Measurements from ENCODE around the gene OTOP3.
A peak's percentile ranks its signal among the peaks of the same experiment; 100 is the strongest.

Gene OTOP3

GRCh38 chr17:74930535-74931036 lies 5.1 kb upstream of the OTOP3 start:
- Histone ChIP-seq H3K4me3 (ENCODE audit: low read depth, low read length) (no peak overlapping the region), H3K27me3 (ENCODE audit: insufficient read depth, low read depth, severe bottlenecking) (peaks cover 4% of the 10 kb centered on the region), H3K36me3 (no peaks in the 10 kb centered on the region), H3K9me3 (ENCODE audit: severe bottlenecking) (no peaks in the 10 kb centered on the region), H3K27ac (no peak overlapping the region)
- no peak for TF ChIP-seq CTCF (IDR thresholded peaks at IDR 0.05; ENCODE audit: low read depth, low read length)
- DNase-seq, result no peak

GRCh38 chr17:74935048-74935447 lies 650 bp upstream of the OTOP3 start:
- TF ChIP-seq CTCF (IDR thresholded peaks at IDR 0.05; ENCODE audit: low read depth, low read length), result no peak
- peak; percentile 59 for DNase-seq
- Histone ChIP-seq H3K4me3 (ENCODE audit: low read depth, low read length) (peak overlapping the region; percentile 55), H3K27ac (peak overlapping the region; percentile 75), H3K9me3 (ENCODE audit: severe bottlenecking) (no peaks in the 10 kb centered on the region), H3K27me3 (ENCODE audit: insufficient read depth, low read depth, severe bottlenecking) (no peaks in the 10 kb centered on the region), H3K36me3 (peaks cover 3% of the 10 kb centered on the region; the same call in 1 of the 2 replicates)

- H3K36me3 ChIP-seq, result peaks cover 16% of the 10 kb centered on the region
- no peaks in the 10 kb centered on the region for H3K9me3 ChIP-seq (ENCODE audit: severe bottlenecking)
- H3K4me3 ChIP-seq (ENCODE audit: low read depth, low read length), result no peak overlapping the region
- no peaks in the 10 kb centered on the region for H3K27me3 ChIP-seq (ENCODE audit: insufficient read depth, low read depth, severe bottlenecking)
- no peak for TF ChIP-seq CTCF (IDR thresholded peaks at IDR 0.05; ENCODE audit: low read depth, low read length)
- DNase-seq, result no peak
- no peak overlapping the region for H3K27ac ChIP-seq
These were observed 737 bp downstream of the OTOP3 start for GRCh38 chr17:74936470-74936799.

GRCh38 chr17:74937064-74938051 lies 1.7 kb downstream of the OTOP3 start:
- no peaks in the 10 kb centered on the region for H3K9me3 ChIP-seq (ENCODE audit: severe bottlenecking)
- no peak overlapping the region for H3K4me3 ChIP-seq (ENCODE audit: low read depth, low read length)
- peak; percentile 76 for DNase-seq
- no peak for TF ChIP-seq CTCF (IDR thresholded peaks at IDR 0.05; ENCODE audit: low read depth, low read length)
- H3K27me3 ChIP-seq (ENCODE audit: insufficient read depth, low read depth, severe bottlenecking), result no peaks in the 10 kb centered on the region
- H3K36me3 ChIP-seq, result peaks cover 25% of the 10 kb centered on the region
- H3K27ac ChIP-seq, result peak overlapping the region; percentile 22

- H3K9me3 ChIP-seq (ENCODE audit: severe bottlenecking), result no peaks in the 10 kb centered on the region
- no peaks in the 10 kb centered on the region for H3K27me3 ChIP-seq (ENCODE audit: insufficient read depth, low read depth, severe bottlenecking)
- DNase-seq, result no peak
- no peak for TF ChIP-seq CTCF (IDR thresholded peaks at IDR 0.05; ENCODE audit: low read depth, low read length)
- peaks cover 32% of the 10 kb centered on the region for H3K36me3 ChIP-seq
- H3K4me3 ChIP-seq (ENCODE audit: low read depth, low read length), result no peak overlapping the region
- H3K27ac ChIP-seq, result peak overlapping the region; percentile 22
These were observed 2.7 kb downstream of the OTOP3 start for GRCh38 chr17:74938194-74938950.
